ENCODE measurements around the gene FHOD1. TPM values are rescaled to one million over a fixed set of nuclear protein-coding genes. Genes with fewer than 3 reads are reported as not detected.

Gene FHOD1
- total RNA-seq, 1 donor from 2014 or later, result 22.1 TPM

DNA sequence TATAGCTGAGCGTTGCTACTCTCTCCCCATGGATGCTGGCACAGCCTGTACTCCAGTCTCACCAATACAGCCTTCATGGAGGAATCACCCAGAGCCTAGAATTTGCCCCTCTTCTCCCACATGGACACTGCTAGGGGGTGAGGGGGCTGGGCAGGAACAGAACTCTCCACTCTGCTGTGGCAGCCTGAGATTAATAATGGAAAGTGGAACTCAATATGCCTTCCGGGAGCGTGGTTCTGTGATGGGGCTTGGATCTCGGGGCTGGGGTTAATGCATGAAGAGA is 2.7 kb upstream of the FHOD1 start:
- DNase-seq (ENCODE audit: low read depth, low spot score), result no peak

- no peak for DNase-seq (ENCODE audit: low read depth, low spot score)
Observed at GRCh38 chr16:67249178-67250044, 2.1 kb upstream of the FHOD1 start.

DNA sequence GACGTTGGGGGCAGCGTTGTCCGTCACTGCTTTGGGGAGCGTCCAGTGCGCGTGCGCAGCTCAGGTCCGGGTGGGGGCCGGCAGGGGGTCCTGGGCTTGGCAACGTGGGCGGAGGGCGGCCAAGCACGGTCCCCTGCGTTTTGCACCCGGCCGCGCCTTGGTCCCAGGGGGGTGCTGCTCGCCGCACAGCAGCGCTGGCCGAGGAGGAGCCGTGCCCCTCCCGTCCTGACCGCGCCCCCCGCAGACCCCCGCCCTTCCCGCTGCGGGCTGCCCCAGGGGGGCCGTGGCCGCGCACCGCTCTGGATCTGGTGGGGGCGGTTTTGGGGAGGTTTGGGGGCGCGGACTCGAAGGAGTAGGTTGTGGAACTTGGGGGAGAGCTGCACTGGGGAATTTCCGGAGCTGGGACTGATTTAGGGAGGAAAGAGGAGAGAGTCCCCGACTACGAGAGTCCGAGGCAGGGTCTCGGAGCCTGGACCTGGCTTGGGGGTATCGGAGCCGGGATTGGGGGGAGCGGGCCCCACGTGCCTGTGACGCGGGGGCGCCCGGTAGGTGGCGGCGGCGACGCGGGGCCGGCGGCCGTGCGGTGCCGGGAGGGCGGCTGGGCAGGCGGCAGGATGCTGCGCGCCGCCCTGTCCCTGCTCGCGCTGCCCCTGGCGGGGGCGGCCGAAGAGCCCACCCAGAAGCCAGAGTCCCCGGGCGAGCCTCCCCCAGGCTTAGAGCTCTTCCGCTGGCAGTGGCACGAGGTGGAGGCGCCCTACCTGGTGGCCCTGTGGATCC is 1.3 kb upstream of the FHOD1 start, which contains the start of gene SLC9A5:
TSS of gene SLC9A5 (plus strand) at position 579 of the 777 bp plus-strand sequence. CDS start at position 615, 36 bp downstream.
- no peak for DNase-seq (ENCODE audit: low read depth, low spot score)

GRCh38 chr16:67248073-67248400 is 756 bp upstream of the FHOD1 start:
- no peak for DNase-seq (ENCODE audit: low read depth, low spot score)

GRCh38 chr16:67246756-67247191 is 507 bp downstream of the FHOD1 start:
- DNase-seq (ENCODE audit: low read depth, low spot score), result no peak

- peak; percentile 46 for DNase-seq (ENCODE audit: low read depth, low spot score)
Observed at GRCh38 chr16:67246081-67246755, 1.1 kb downstream of the FHOD1 start.

DNA sequence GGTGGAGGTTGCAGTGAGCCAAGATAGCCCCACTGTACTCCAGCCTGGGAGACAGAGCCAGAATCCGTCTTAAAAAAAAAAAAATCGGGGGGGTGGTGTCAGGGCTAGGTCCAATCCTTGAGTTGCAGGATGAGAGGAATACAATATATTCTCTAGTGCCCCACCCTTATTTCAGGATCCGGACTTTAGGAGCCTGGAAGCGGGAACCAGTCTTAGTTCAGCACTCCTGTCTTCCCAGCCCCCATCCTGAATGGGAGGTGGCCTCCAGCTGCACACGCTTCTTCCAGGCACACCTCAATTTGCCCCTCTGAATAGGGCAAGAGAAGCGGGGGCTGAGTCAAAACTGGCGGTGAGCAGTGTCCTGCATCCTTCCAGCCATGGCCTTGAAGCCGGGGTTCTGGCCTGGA is 1.6 kb downstream of the FHOD1 start:
- DNase-seq (ENCODE audit: low read depth, low spot score), result no peak

- no peak for DNase-seq (ENCODE audit: low read depth, low spot score)
Observed at GRCh38 chr16:67245186-67245585, 2.1 kb downstream of the FHOD1 start.

DNA sequence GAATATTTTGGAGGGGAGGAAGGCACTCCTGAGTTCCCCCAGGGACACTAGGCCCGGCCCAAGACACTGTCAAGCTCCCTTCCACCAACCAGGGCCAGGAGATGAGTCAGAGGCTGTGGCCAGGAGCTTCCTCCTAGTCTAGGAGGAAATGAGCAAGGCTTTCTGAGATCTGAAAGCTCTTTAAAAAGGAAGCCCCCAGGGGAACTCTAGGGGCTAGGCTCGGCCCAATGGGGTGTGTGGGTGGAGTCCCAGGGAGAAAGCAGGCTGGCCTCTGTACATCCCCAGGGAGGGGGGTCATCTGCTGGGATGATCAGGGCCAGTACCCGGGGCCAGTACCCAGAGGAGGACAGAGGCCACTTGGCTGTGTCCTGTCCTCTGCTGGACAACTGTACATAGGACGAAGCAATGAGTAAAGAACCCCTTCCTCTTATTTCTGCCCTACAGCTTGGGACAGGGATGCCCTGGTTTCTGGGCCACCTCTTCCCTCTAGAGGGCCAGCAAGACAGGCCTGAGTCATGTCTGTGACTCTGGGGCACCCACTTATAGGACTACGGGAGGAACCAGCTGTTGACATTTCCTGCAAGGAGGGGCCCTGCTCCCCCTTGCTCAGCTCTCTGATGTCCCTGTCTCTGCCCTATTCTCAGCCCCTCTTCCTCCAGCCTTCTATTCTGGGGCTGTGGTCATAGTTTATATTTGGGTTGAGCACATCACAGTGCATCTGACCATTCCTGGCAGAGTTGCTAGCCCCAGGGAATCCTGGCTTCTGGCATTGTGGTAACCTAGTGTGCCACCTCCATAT is 2.7 kb downstream of the FHOD1 start:
- peak; percentile 61 for DNase-seq (ENCODE audit: low read depth, low spot score)

- no peak for DNase-seq (ENCODE audit: low read depth, low spot score)
Observed at GRCh38 chr16:67243481-67243880, 3.8 kb downstream of the FHOD1 start.

DNA sequence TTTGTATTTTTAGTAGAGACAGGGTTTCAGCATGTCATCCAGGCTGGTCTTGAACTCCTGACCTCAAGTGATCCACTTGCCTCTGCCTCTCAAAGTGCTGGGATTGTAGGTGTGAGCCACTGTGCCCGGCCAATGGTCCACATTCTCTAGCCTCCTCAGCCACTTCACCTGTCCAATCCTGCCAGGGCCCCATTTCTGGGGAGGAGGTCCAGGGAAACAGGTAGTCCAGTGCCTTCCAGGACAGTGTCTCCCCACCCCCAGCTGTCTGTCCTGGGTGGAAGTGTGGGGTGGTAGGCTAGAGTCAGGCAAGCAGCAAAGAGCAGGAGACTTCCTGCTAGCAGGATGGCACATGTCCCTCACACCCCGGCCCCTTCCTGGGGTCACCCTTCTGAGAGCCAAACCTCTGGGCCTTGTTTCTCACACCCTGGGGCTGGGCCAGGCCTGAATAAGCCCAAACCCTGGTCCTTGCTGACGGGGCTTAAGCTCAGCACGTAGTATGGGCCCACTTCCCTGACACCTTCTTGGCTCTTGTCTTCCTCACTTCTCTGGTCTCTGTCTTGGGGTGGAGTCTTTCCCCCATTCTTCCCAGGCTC is 5.0 kb downstream of the FHOD1 start:
- DNase-seq (ENCODE audit: low read depth, low spot score), result no peak

DNA sequence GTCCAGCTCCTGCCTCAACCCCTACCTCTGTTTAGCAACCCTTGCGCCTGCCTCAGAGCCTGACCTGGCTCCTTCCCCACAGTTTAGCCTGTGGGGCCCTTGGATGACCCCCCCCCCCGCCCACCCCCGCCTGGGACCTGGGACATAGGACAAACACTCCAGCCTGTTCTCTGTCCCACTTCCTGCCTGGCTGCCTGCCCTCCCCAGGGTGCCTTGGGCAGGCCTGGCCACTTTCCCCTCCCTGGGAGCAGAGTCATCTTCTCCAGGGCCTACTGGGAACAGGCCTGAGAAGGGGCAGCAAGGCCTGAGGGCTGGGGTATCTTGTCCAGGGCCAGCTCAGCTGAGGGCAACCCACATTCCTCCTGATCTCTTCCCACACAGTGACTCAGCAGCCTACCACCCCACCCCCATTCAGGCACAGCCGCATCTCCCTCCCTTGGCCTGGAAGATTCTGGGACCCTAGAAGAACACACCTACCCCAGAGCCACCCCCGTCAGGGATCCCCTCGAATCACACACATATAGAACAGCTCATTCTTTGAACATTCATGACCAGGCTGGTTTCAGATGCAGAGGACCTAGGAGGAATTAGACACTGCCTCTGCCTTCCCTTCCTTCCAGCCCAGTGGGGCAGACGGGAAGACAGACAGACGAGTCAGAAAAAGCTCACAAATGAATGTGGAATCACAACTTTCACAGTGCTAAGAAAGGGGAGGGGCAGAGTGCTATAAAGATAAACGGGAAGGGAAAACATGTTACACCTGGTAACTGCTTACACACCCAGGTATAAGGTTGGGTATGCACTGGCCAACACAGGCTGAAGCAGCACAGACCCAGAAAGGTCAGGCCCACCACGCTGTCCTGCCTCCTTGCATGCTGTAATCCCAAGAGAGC is 6.0 kb downstream of the FHOD1 start:
- DNase-seq (ENCODE audit: low read depth, low spot score), result no peak

- no peak for DNase-seq (ENCODE audit: low read depth, low spot score)
Observed at GRCh38 chr16:67240506-67240905, 6.8 kb downstream of the FHOD1 start.

DNA sequence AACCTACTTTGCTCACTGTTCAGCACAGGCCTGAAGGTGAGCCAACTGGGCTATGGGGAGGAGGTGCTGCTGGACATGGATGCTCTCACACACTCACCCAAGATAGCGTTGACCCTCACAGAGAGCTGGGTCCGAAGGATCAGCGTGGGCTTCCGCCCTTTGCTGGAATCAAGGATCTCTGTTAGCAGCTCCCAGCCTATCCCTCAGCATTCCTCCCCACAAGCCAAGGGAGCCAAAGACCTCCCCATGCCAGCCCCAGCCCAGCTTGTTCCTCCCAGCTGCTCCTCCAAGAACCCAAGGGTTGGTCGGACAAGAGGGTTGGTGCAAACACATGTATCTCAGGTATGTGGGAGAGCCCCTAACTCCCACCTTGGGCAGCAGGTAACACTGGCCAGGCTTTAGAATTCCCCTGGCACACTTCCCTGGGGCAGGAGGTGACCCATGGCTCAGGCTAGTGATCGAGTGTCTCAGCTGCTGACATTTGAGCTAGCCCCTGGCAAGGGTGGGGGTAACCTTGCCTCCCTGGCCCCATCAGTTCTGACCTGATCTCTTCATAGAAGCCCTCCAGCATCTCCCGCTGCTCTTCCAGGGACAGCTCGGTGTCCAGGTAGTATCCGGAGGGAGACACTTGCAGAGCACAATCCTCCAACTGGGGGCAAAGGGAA is 8.3 kb downstream of the FHOD1 start:
- DNase-seq (ENCODE audit: low read depth, low spot score), result no peak

GRCh38 chr16:67238278-67238575 is 9.1 kb downstream of the FHOD1 start:
- DNase-seq (ENCODE audit: low read depth, low spot score), result no peak

GRCh38 chr16:67237396-67238277 is 9.6 kb downstream of the FHOD1 start:
- DNase-seq (ENCODE audit: low read depth, low spot score), result no peak

DNA sequence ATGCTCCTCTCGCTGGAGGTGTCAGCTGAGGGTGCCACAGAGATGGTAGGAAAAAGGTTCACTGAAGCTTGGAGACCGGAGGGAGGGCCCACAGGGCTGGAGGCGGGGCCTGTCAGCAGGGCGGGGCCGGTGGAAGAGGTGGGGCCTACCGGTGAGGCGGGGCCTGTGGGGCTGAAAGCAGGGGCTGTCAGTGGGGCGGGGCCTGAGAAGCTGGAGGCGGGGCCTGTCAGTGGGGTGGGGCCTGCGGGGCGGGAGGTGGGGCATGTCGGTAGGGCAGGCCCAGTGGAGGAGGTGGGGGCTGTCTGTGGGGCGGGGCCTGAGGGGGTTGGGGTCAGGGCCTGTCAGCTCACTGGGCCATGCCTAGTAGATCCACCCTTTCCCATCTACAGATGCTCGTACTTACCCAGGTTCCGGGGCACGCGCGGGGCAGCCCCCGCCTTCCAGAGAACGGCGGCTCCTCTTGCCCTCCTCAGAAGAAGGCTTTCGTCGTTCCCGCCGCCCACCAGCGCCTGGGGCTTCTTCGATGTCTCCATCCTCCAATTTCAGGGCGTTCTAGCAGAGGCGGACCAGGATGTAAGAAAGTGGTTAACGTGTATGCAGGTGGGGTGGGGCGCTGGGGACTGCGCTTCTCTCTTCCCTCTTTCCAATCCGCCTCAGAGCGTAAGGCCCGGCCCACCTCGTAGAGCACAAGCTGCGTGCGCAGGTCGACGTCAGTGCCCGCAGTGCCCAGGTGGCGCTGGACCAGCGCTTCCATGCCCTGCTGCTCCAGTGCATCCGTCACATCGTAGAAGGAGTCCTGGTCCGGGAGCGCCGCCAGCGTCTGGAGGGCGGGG is 10.5 kb downstream of the FHOD1 start:
- no peak for DNase-seq (ENCODE audit: low read depth, low spot score)

All from pulmonary artery endothelial cell (primary cell).